H1 (cell line): ENCODE results near the gene PAQR7. TPM values are rescaled to one million over a fixed set of nuclear protein-coding genes. Genes with fewer than 3 reads are reported as not detected.

Experiments
- CEBPB ChIP-seq: IDR thresholded peaks from 2 replicates; pipeline ENCODE4 v1.6.1; 2012; ENCODE audit warnings: low read depth, low read length
- CHD1 ChIP-seq: IDR thresholded peaks from 2 replicates; pipeline ENCODE4 v1.6.1; 2012; ENCODE audit warnings: low read depth, low read length, improper control_type of control experiment
- CTBP2 ChIP-seq: IDR thresholded peaks from 2 replicates; pipeline ENCODE4 v1.7.0; 2011; ENCODE audit warnings: borderline replicate concordance, mild to moderate bottlenecking, moderate library complexity, mixed read lengths, low read length; ENCODE audit not compliant: insufficient read depth, insufficient read length
- GABPA ChIP-seq: IDR thresholded peaks from 2 replicates; pipeline ENCODE4 v1.6.1; 2011; ENCODE audit warnings: mild to moderate bottlenecking, low read length, moderate library complexity, borderline replicate concordance; ENCODE audit not compliant: insufficient read depth
- GTF2F1 ChIP-seq: IDR thresholded peaks from 2 replicates; pipeline ENCODE4 v1.6.1; 2012; ENCODE audit warnings: low read depth, low read length, improper control_type of control experiment, borderline replicate concordance
- KDM5A ChIP-seq: fragments of 200-600 bp; IDR thresholded peaks from 2 replicates; pipeline ENCODE4 v1.7.1; 2012; ENCODE audit warnings: mild to moderate bottlenecking, low read length, inconsistent platforms, mixed read lengths
- NRF1 ChIP-seq: IDR thresholded peaks from 2 replicates; pipeline ENCODE4 v1.6.1; 2011; ENCODE audit warnings: mild to moderate bottlenecking, low read depth, low read length, improper control_type of control experiment
- SIN3A ChIP-seq, 2 experiments: IDR thresholded peaks in 1 of 2; conservative IDR thresholded peaks in 1 of 2; 2 replicates each; pipeline ENCODE4 v1.6.1; 2011 to 2012; ENCODE audit warnings: low read length in 2 of 2, improper control_type of control experiment in 1 of 2, low read depth in 1 of 2, mild to moderate bottlenecking in 1 of 2
- SP2 ChIP-seq: IDR thresholded peaks from 2 replicates; pipeline ENCODE4 v1.6.1; 2012; ENCODE audit warnings: mild to moderate bottlenecking, low read length, inconsistent platforms
- SP4 ChIP-seq: IDR thresholded peaks from 2 replicates; pipeline ENCODE4 v1.6.1; 2012; ENCODE audit warnings: low read length, inconsistent platforms
- TAF7 ChIP-seq: optimal IDR thresholded peaks from 2 replicates; pipeline ENCODE3; 2011; ENCODE audit warnings: low read depth, mild to moderate bottlenecking, inconsistent platforms, low read length, moderate library complexity, borderline replicate concordance
- TCF12 ChIP-seq: IDR thresholded peaks from 2 replicates; pipeline ENCODE4 v1.6.1; 2011; ENCODE audit warnings: low read depth, mild to moderate bottlenecking, low read length
- polyA plus RNA-seq, 7 experiments: library from polyadenylated mRNA; depleted of rRNA in 3 of 7; stranded (reverse) in 5 of 7; unstranded in 2 of 7; fragments of >200 nt in 5 of 7; fragments of 200-250 nt in 2 of 7; gene quantifications; 1 replicate in 5 of 7; 2 replicates in 1 of 7; 4 replicates in 1 of 7; pipeline versions ENCODE4 v1.2.1 to v1.2.3, GENCODE V29; 2011 to 2013; ENCODE audit warnings: missing spikeins in 2 of 7, mixed read lengths in 2 of 7
- total RNA-seq: library from RNA; stranded (reverse); fragmentation: NEBNext Ultra II Directional; extraction: Animal tissue kit (Norgen Biotek cat#: 25700); gene quantifications from 2 replicates; pipeline ENCODE4 v1.2.1, GENCODE V29; 2021
- TF ChIP-seq, protein P1 (sequence below): fragments of 300-600 bp; sonication (generic); IDR thresholded peaks from 2 replicates; pipeline ENCODE4 v1.7.1; 2012; ENCODE audit warnings: low read length, moderate library complexity, mild to moderate bottlenecking, inconsistent platforms; ENCODE audit not compliant: insufficient replicate concordance

The PAQR7 gene
- total and polyA plus RNA-seq, 2 of the 8 experiments (the other 6 are each of a cell fraction or from before 2014, with no cell fraction given), result 7.3 to 7.4 TPM

DNA sequence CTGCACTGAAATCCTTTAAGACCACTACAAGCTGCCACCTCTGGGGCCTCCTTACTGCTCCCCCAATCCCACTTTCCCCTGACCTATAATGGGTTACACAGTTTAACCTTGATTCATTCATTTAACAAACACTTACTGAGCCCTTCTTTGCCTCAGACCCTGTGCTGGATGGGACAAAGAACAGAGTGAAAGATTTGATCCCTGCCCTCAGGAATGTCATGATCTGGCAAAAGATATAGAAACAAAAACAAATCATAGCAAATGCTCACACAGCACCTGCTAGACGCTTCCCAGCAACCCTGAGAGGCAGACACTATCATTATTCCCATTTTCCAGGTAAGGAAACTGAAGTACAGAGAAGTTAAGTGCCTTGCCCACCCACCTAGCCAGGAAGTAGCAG, 9.2 kb downstream of the PAQR7 start (continued):
- TF ChIP-seq, protein P1, sequence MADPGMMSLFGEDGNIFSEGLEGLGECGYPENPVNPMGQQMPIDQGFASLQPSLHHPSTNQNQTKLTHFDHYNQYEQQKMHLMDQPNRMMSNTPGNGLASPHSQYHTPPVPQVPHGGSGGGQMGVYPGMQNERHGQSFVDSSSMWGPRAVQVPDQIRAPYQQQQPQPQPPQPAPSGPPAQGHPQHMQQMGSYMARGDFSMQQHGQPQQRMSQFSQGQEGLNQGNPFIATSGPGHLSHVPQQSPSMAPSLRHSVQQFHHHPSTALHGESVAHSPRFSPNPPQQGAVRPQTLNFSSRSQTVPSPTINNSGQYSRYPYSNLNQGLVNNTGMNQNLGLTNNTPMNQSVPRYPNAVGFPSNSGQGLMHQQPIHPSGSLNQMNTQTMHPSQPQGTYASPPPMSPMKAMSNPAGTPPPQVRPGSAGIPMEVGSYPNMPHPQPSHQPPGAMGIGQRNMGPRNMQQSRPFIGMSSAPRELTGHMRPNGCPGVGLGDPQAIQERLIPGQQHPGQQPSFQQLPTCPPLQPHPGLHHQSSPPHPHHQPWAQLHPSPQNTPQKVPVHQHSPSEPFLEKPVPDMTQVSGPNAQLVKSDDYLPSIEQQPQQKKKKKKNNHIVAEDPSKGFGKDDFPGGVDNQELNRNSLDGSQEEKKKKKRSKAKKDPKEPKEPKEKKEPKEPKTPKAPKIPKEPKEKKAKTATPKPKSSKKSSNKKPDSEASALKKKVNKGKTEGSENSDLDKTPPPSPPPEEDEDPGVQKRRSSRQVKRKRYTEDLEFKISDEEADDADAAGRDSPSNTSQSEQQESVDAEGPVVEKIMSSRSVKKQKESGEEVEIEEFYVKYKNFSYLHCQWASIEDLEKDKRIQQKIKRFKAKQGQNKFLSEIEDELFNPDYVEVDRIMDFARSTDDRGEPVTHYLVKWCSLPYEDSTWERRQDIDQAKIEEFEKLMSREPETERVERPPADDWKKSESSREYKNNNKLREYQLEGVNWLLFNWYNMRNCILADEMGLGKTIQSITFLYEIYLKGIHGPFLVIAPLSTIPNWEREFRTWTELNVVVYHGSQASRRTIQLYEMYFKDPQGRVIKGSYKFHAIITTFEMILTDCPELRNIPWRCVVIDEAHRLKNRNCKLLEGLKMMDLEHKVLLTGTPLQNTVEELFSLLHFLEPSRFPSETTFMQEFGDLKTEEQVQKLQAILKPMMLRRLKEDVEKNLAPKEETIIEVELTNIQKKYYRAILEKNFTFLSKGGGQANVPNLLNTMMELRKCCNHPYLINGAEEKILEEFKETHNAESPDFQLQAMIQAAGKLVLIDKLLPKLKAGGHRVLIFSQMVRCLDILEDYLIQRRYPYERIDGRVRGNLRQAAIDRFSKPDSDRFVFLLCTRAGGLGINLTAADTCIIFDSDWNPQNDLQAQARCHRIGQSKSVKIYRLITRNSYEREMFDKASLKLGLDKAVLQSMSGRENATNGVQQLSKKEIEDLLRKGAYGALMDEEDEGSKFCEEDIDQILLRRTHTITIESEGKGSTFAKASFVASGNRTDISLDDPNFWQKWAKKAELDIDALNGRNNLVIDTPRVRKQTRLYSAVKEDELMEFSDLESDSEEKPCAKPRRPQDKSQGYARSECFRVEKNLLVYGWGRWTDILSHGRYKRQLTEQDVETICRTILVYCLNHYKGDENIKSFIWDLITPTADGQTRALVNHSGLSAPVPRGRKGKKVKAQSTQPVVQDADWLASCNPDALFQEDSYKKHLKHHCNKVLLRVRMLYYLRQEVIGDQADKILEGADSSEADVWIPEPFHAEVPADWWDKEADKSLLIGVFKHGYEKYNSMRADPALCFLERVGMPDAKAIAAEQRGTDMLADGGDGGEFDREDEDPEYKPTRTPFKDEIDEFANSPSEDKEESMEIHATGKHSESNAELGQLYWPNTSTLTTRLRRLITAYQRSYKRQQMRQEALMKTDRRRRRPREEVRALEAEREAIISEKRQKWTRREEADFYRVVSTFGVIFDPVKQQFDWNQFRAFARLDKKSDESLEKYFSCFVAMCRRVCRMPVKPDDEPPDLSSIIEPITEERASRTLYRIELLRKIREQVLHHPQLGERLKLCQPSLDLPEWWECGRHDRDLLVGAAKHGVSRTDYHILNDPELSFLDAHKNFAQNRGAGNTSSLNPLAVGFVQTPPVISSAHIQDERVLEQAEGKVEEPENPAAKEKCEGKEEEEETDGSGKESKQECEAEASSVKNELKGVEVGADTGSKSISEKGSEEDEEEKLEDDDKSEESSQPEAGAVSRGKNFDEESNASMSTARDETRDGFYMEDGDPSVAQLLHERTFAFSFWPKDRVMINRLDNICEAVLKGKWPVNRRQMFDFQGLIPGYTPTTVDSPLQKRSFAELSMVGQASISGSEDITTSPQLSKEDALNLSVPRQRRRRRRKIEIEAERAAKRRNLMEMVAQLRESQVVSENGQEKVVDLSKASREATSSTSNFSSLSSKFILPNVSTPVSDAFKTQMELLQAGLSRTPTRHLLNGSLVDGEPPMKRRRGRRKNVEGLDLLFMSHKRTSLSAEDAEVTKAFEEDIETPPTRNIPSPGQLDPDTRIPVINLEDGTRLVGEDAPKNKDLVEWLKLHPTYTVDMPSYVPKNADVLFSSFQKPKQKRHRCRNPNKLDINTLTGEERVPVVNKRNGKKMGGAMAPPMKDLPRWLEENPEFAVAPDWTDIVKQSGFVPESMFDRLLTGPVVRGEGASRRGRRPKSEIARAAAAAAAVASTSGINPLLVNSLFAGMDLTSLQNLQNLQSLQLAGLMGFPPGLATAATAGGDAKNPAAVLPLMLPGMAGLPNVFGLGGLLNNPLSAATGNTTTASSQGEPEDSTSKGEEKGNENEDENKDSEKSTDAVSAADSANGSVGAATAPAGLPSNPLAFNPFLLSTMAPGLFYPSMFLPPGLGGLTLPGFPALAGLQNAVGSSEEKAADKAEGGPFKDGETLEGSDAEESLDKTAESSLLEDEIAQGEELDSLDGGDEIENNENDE, result no peak
- no peak for TF ChIP-seq CHD1
- TF ChIP-seq NRF1, result no peak
- TF ChIP-seq GABPA, result no peak
- no peak for TF ChIP-seq GTF2F1
- no peak for TF ChIP-seq TCF12
- no peak for TF ChIP-seq KDM5A
- TF ChIP-seq CTBP2, result no peak
- TF ChIP-seq CEBPB, result no peak
- no peak for TF ChIP-seq SP2
- TF ChIP-seq TAF7, result no peak
- no peak for TF ChIP-seq SP4
- TF ChIP-seq SIN3A (conservative IDR thresholded peaks at IDR 0.05 in 1 of 2, IDR thresholded peaks at IDR 0.05 in 1 of 2; ENCODE audit: low read depth in 1 of 2, low read length in 2 of 2), result no peak
